DMS 273 (cell line): Measurements from ENCODE around the gene TBC1D32.
"Not testable (repeated sequence)": the region's sequence is repeated elsewhere in the genome, so short reads cannot be mapped to it uniquely, and the experiment has no call there.

Experiments used
- DNase-seq: peaks from one replicate; lab custom pipeline; 2025; ENCODE audit not compliant: unreplicated experiment; lab: John Stamatoyannopoulos, UW

The TBC1D32 gene

DNA sequence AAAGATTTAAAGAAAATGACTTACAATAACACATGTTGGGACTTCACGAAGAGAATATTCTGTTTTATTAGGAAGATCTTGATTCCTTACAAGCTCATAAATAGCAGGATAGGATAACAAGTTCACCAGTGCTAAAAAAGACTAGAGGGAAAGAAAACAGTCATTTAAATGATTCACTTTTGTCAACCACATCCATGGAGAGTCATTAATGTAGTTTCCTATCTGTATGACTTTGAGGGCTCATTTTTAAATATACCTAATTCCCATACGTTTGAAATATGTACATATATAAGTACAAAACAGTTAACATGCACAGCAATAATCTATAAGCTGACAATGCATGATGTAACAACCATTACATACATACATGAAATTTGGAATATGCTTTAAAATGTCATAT is 111.1 kb downstream of the TBC1D32 start:
- no peak for DNase-seq

DNA sequence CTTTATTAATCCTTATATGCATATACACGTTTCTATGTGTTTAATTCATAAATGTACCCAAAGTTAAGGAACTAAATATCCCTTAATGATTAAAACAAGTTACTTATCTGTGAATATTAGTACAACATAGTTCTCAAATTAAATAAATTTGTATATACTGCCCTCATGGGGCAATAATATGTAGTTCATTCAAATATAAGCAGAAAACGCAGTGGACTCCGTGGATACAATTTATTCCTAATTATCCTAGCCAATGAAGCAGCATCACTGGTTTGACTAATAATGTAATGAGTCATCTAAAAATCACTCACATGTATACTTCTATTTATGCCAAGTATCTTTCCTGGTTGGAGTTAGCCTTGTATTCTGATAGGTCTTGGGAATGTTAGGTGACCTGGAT is 111.6 kb downstream of the TBC1D32 start:
- DNase-seq, result peak; percentile 21

DNA sequence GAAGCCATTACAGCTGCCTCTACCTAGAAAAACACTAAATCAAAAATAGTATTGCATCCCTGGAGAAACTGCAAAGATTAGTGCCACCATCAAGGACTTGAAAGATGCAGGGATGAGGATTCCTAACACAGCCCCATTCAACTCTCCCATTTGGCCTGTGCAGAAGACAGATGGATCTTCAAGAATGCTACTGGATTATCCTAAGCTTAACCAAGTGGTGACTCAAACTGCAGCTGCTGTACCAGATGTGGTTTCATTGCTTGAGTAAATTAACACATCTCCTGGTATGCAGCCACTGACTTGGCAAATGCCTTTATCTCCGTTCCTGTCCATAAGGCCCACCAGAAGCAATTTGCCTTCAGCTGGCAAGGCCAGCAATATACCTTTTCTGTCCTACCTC is 117.4 kb downstream of the TBC1D32 start:
- peak; percentile 42 for DNase-seq

DNA sequence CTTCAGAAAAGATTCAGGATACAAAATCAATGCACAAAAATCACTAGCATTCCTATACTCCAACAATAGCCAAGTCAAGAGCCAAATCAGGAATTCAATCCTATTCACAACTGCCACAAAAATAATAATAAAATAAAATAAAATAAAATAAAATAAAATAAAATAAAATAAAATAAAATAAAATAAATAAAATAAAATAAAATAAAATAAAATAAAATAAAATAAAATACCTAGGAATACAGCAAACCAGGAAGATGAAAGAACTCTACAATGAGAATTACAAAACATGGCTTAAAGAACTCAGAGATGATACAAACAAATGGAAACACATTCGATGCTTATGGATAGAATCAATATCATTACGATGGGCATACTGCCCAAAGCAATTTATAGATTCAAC is 120.9 kb downstream of the TBC1D32 start:
- DNase-seq, result not testable (repeated sequence)

DNA sequence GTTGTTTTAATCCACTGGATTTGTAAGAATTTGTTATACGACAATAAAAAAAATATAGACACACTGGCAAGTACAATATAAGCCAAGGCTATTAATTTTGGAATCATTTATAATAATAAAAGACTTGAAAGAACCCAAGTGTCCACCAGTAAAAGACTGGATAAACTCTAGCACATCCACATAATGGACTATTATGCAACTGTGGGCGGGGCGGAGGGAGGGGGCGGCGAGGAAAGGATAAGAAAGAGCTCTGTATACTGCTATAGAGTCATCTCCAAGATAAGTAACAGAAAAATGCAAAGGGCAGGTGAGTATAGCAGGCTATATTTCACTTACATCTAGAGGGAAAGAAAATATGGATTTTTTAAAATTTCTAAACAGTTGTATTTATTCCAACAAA is 123.3 kb downstream of the TBC1D32 start:
- DNase-seq, result no peak

DNA sequence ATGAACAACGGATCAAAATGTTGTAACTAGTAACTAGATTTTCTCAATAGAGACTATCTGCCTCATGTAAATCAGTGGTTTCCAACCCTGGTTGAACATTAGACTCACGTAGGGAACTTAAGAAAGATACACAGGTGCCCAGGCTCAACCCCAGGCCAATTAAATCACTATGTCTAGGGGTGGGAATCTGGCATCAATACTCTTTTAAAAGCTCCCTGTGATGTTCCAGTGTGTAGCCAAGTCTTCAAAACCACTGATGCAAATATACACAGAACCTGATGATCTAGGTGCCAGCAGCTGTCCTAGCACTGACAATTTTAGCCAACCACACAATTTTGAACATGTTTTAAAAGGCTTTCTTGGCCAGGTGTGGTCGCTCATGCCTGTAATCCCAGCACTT is 128.7 kb downstream of the TBC1D32 start:
- DNase-seq, result no peak

DNA sequence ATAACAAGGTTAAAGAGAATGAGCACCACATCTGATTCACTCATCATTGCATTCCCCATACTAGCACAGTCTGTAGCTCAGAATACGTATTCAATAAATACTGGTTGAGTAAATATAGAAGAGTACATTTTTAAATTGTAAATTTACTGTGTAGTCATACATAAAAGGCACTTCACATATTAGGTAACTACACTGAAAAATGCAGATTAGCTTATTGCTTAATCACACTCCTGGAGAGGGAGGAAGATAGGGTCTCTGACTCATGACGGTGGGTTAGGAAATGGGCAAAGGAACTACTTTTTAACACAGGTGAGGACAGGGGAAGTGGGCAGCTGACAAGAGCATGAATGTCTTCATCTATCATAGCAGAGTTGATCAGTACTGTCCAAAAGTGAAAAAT is 133.2 kb downstream of the TBC1D32 start:
- no peak for DNase-seq

DNA sequence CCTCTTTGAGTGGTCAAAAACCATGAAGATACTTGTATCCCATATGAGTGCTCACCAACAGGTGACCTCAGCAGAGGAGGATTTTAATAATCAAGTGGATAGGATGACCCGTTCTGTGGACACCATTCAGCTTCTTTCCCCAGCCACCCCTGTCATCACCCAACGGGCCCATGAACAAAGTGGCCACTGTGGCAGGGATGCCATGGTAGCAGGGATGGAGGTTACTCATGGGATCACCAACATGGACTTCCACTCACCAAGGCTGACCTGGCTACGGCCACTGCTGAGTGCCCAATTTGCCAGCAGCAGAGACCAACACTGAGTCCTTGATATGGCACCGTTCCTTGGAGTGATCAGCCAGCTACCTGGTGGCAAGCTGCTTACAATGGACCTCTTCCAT is 138.2 kb downstream of the TBC1D32 start:
- DNase-seq, result not testable (repeated sequence)

DNA sequence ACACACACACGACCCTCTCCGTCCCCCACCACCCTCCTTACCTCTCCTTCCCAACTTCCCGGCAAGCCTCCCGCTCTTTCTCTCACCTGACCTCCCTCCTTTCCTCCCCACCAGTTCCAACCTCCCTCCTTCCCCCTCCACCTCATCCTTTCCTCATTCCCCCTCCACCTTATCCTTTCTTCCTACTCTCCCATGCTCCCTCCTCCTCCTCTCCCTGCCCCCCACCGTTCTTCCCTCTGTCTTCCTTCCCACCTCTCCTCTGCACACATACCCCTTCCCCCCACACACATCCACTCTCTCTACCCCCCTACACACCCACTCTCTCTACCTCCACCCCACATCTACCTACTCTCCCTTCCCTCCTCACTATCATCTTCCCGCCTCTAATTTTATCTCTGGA is 144.2 kb downstream of the TBC1D32 start:
- no peak for DNase-seq

DNA sequence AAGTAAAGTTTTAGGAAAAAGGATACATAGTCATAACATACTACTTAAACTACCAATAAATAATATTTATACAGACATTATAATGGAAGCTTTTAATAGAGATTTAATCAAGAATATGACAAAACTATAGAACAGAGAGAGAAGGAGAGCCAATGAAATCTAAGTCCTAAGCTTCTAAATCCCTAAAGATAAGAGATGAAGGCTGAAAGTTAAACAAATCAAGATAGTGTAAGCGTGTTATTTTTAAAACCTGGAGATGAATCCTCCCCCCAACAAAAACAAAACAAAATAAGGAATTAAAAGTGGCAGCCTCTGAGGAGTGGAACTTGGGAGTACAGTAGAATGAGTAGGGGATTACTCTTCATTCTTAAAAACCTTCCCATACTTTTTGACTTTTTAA is 145.9 kb downstream of the TBC1D32 start:
- no peak for DNase-seq

DNA sequence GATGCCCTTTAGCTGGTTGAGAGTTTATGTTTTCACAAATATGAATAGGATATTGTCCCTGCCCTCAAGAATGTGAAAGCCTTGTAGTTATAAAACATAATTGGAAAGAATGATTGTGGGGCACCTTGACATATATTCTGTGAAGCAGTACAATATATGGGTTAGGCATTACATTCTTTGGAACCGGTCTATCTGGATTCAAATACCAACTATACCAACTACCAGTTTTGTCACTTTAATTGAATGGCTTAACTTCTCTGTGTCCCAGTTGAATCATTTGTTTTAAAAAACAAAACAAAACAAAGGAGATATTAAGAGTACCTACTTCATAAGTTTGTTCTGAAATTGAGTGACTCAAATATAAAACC is 146.5 kb downstream of the TBC1D32 start:
- no peak for DNase-seq

DNA sequence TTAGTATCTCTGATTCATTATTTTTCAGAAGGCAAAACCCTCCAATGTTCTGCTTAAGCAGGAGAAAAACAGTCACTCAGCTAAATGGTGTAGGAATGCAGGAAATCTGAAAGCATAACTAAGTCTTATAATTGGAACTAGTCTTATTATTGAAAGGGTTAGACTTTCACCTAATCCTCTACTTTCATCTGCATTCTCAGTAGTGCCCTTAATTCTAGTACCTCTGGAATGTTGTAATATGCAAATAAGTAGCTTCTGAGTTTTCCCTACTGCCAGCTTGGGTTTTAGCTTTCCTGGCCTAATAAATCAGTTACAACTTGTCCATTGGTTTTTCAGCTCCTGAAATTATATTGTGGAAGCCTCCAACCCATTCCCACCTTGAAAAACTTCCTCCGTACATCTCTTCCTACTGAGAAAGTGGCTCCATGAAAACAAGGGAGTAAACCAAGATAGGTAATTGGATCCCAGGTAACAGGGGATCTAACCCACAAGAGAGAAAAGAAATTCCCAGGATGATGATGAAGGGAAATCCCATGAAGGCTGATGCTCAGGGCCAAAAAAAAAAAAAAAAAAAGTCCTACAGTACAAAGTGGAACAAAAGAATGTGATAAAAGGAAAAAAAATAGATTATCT is 147.0 kb downstream of the TBC1D32 start:
- no peak for DNase-seq

DNA sequence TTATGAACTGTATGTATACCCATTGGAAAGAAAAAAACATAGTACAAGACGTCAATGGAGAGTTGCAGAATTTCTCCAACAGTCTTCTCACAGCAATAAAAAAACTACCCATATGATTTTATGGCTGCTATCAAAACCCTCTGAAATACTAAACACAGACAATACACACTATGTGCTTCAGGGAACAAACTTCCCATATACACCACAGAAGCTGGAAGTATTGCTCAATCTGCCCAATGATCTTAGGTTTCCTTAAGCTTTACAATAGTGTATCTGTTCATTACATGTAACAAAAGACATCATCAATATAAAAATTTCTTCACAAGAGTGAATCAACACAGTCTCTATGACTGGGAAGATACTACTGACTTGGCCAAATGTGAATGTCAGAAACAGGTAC is 150.5 kb downstream of the TBC1D32 start:
- no peak for DNase-seq

DNA sequence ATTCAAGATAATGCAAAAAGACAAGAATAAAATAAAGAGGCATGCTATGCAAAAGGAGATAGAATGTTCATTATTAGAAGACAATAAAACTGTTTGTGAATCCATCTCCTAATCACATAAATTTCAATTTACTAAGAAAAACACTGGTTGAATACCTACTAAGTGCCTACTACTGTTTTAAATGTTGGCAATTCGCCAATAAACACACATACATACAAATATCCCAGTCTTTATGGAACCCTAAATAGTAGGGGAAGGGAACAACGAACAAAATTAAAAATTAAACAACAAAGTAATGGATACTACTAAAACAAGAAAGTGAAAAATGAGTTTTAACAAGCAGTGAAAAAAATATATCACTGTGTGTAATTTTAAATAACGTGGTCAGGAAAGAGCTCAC is 158.5 kb downstream of the TBC1D32 start:
- DNase-seq, result no peak

DNA sequence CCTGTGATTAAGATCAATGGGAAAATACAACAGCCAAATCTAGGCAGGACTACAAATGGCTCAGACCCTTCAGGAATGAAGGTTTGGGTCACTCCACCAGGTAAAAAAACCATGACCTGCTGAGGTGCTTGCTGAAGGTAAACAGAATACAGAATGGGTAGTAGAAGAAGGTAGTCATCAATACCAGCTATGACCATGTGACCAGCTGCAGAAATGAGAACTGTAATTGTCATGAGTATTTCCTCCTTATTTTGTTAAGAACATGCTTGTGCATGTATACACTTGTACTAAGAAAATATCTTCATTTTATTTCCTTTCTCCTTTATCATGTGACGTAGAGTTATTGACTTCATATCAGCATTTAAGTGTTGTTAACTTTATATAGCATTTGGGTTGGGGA is 161.8 kb downstream of the TBC1D32 start:
- not testable (repeated sequence) for DNase-seq

DNA sequence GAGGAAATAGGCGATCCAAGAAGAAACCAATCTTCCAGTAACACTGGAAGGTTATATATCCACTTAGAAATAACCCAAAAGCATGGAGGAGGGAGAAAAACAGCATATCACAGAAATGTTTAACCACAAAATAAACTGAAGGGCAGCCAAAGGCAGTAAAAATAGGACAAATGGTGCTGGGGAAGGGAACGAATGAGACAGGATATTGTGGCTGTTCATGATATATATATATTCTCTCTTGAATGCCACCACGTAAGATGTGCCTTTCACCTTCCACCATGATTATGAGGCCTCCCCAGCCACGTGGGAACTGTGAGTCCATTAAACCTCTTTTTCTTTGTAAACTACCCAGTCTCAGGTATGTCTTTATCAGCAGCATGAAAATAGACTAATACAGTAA is 162.4 kb downstream of the TBC1D32 start:
- DNase-seq, result no peak

DNA sequence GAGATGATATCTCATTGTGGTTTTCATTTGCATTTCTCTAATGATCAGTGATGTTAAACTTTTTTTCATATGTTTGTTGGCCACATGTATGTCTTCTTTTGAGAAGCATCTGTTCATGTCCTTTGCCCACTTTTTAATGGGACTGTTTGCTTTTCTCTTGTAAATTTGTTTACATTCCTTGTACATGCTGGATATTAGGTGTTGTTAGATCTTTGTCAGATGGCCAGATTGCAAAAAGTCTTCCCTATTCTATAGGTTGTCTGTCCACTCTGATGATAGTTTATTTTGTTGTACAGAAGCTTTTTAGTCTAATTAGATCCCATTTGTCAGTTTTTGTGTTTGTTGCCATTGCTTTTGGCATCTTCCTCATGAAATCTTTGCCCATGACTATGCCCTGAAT is 172.4 kb downstream of the TBC1D32 start:
- DNase-seq, result no peak

DNA sequence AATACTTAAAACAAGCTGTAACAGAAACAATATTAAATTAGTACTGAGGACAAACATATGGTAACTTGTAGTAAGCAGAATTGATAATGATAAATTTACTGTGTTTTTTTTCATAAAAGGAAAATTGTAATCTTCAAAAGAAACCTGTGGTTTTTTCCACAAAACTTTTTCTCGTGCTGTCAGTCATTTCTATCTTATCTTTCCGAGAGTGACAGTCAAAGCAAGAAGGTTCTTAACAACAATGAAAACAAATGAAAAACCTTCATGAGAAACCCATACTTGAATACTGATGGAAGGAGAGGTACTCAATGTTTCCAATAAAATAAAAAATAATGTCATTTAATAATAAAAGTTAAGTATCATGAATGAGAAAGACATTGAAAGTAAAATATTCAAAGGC is 174.0 kb downstream of the TBC1D32 start:
- no peak for DNase-seq

DNA sequence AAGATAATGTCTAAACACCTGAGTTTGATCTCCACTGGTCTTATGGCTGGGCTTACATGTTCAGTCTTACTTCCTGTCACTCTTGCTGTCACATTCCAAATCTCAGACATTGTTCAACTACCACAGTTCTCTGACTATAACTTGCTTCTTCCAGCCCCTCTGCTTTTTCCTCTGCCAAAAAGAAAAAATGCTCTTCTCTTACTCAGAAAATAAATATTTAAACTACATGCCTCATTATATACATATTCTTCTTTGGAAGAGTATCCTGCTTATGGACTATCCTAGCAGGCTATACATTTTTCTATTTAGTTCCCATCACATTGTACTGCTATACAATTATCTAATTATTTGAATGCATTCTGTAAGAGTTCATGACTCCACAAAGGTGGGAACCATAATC is 175.4 kb downstream of the TBC1D32 start:
- no peak for DNase-seq

DNA sequence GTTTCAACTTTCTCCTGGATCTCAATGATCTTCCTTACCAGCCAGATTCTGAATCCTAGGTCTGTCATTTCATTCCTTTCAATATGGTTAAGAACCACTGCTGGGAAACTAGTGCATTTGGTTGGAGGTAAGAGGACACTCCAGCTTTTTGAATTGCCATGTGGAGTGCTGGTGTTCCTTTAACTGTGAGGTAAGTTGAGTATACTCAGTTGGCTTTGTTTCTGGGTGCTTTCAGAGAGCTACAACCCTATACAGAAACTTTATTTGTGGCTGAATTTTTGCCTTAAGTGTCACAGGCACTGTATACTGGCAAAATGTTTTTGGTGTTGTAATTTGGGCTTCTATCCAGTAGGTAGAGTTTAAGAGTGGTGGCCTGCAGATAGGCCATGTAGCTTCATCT is 175.8 kb downstream of the TBC1D32 start:
- DNase-seq, result no peak

DNA sequence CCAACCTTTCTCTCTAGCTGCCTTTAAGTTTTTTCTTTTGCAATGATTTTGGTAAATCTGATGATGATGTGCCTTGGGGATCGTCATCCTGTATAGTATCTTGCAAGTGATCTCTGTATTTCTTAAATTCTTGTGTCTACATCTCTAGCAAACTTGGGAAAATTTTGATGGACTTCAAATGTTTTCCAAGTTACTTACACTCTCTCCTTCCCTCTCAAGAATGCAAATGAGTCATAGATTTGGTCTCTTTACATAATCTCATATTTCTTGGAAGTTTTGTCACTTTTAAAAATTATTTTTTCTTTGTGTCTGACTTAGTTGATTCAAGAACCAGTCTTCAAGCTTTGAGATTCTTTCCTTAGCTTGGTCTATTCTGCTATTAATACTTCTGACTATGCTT is 176.4 kb downstream of the TBC1D32 start:
- DNase-seq, result no peak

DNA sequence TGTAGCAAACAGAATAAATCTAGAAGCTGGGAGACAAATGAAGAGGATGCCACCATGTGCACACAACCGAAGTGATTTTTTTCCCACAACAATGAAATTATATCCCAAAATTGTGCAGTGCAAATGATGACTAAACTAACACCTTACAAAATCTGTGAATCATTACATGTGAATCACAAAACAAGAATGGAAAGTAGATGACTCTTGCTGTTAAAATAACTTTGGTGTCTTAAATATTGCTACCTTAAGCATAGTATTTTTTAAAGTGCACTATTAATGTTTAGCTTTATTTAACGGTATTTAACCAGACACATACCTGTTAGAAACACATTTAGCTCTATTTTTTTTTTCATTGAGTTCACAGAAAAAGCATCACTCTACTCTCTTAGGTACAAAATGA is 190.8 kb downstream of the TBC1D32 start:
- DNase-seq, result no peak

DNA sequence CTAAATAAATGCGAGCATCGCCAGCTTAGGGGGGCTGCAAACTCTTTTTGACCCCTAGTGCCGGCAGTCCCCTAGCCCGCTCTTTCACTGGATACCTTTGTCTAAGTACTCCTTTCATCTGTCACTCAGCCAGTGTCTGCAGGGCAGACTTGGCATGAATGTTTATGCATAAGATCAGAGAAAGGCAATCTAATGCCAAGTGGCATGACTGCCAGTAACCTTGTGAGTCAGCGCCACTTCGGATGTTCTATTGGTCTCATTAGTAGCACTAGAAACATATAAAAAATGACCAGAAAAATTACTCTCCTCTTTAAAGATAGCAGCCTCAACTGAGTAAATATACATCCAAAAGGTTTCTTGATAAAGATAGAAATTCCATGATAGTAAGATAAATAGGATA is 192.2 kb downstream of the TBC1D32 start:
- no peak for DNase-seq

DNA sequence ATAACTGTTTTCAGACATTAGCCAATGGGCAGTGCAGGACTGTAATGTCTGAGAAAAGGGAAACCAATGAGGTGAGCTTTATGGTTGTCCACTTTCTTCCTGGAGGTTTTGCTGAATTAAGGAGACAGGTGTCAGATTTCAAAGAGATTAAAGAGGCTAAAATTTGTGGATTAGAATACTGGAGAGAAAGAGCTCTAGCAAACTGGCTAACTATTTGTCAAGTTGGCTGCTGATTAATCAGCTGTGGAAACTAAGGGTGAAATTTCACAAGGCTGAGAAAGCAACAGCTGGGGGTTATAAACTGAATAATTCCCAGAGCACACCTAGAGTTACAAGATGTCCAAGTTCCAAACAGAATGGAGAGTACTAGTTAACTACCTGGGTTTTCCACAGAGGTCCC is 198.9 kb downstream of the TBC1D32 start:
- DNase-seq, result peak; percentile 4
